ENCODE measurements around the gene JHY.

DNA sequence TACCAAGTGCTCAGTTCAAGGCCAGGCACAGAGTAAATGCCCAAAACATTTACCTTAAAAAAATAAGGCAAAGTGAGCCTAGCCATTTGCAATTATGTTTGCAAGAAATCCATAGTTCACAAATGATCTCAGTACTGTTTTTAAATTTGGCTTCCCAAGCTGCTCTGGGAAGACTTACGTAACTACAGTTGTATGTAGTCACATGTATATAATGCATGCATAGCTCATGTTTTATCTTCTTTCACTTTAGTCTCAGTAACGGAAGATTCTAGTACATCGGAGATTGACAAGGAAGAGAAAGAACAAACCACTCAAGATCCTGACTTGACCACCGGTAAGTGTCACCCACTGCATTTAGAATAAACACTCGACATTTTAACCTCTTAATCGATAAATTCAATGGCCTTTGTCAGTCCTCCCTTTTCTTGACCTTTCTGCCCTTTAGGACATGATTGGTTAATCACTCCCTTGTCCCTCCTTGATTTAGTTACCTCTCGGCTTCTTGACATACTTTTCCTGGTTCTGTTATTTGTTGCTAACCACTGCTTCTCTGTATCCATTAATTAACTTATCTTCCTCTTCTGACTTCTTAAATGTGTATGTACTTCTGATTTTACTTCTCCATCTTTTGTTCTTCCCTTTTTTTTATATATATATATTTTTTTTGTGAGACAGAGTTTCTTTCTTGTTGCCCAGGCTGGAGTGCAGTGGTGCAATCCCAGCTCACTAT is 18.0 kb upstream of the JHY start:
- TF ChIP-seq POLR2A (IDR thresholded peaks at IDR 0.05; ENCODE audit: low read length) (no peak), GATA1 (IDR thresholded peaks at IDR 0.05; ENCODE audit: low read depth, low read length) (no peak)

All from erythroblast (primary cell).